Adrenal gland (tissue), 12 donors: ENCODE data around the gene SUPT4H1. TPM values are rescaled to one million over a fixed set of nuclear protein-coding genes. Genes with fewer than 3 reads are reported as not detected.

Experiments
- DNase-seq, 7 donors: peaks; one replicate each; pipeline ENCODE4 v3.0.0-alpha.2; 2019 to 2020
- H3K27ac ChIP-seq, 5 donors: fragments of 200-600 bp; sonication (generic) in 4 of 5; 1 replicate in 3 of 5; 2 replicates in 2 of 5; pipeline versions ENCODE4 v1.5.1 to v1.8.0; 2016 to 2020; ENCODE audit warnings: mild to moderate bottlenecking in 1 of 5
- H3K27me3 ChIP-seq: fragments of 200-600 bp; 2 replicates; pipeline ENCODE4 v1.8.0; 2021
- H3K36me3 ChIP-seq, 2 donors: fragments of 200-600 bp; replicated peaks in 1 of 2; 1 replicate in 1 of 2; 2 replicates in 1 of 2; pipeline versions ENCODE4 v1.5.1 to v1.8.0; 2018 to 2022
- H3K4me1 ChIP-seq, 2 donors: fragments of 200-600 bp; replicated peaks in 1 of 2; 1 replicate in 1 of 2; 2 replicates in 1 of 2; pipeline versions ENCODE4 v1.5.1 to v1.8.0; 2018 to 2021
- H3K4me3 ChIP-seq, 4 donors: fragments of 200-600 bp; sonication (generic) in 3 of 4; one replicate each; pipeline ENCODE4 v1.5.1; 2016 to 2018
- H3K9me3 ChIP-seq, 3 donors: fragments of 200-600 bp; sonication (generic) in 1 of 3; replicated peaks in 1 of 3; 1 replicate in 2 of 3; 2 replicates in 1 of 3; pipeline versions ENCODE4 v1.5.1 to v1.8.0; 2016 to 2021
- CTCF ChIP-seq, 6 experiments: fragments of 450-650 bp in 4 of 6; fragments of 200-600 bp in 2 of 6; sonication (generic) in 1 of 6; IDR thresholded peaks; 1 replicate in 5 of 6; 2 replicates in 1 of 6; pipeline versions ENCODE4 v1.5.1 to v1.8.0; 2016 to 2021; ENCODE audit warnings: antibody characterized with exemption in 6 of 6, mild to moderate bottlenecking in 2 of 6, moderate library complexity in 1 of 6
- POLR2A ChIP-seq, 2 donors: fragments of 450-650 bp; IDR thresholded peaks; one replicate each; pipeline ENCODE4 v1.6.1; 2017; ENCODE audit warnings: antibody characterized with exemption in 2 of 2, mild to moderate bottlenecking in 2 of 2, moderate library complexity in 1 of 2
- WGBS, 4 donors: extraction: QIAGEN DNeasy Blood & Tissue Kit in 2 of 4; methylation state at CpG; one replicate each; pipeline versions ENCODE4 v1.1.5 to v1.1.7; 2013 to 2017; 5-methylcytosine and 5-hydroxymethylcytosine counted together
- intact Hi-C, 2 donors: fragments of 100-400 bp; cut with DNase I; formaldehyde crosslinking; loops; one replicate each; pipeline versions ENCODE4 v1.14.1 to v1.15.0; 2022 to 2023
- polyA plus RNA-seq, 3 donors: library from polyadenylated mRNA; stranded (reverse); fragments of 200-250 nt in 2 of 3; fragments of 350-450 nt in 1 of 3; fragmentation: Illumina TruSeq in 1 of 3; extraction: RNeasy Lipid Tissue Mini Kit (QIAGEN cat#74804) in 1 of 3; gene quantifications; one replicate each; pipeline ENCODE4 v1.2.3, GENCODE V29; 2013 to 2014
- total RNA-seq, 9 donors: library from RNA; depleted of rRNA in 4 of 9; stranded (reverse); fragments of >200 nt in 4 of 9; fragments of 120-200 nt in 1 of 9; fragmentation: NEBNext Ultra II Directional in 1 of 9; extraction: Animal tissue kit (Norgen Biotek cat#: 25700) in 1 of 9; gene quantifications; one replicate each; pipeline versions ENCODE4 v1.1.0 to v1.2.4, GENCODE V29; 2013 to 2023
- donor health status: healthy with polysubstance abuse.
- donor health status: Bipolar disorder and iron deficiency.
- donor health status: DM: yes; HTN: yes; CAD: no.
- donor health status: DM: no; HTN: no; CAD: no.
- donor health status: DM: no; HTN: no; CAD: no.
- donor health status: DM: yes; HTN: yes; CAD: no.

The SUPT4H1 gene
- total and polyA plus RNA-seq, 12 donors: 58.6 to 178 (median 90.3) TPM

GRCh38 chr17:58322581-58323185 lies 29.3 kb downstream of the SUPT4H1 start:
- Histone ChIP-seq H3K27ac (no peak overlapping the region), H3K27me3 (no peaks in the 10 kb centered on the region), H3K9me3 (no peaks in the 10 kb centered on the region), H3K4me3 (no peak overlapping the region), H3K36me3 (no peaks in the 10 kb centered on the region), H3K4me1 (peaks cover 7 to 11% of the 10 kb centered on the region in 2 donors)
- no peak for TF ChIP-seq POLR2A (IDR thresholded peaks at IDR 0.05)
- intact Hi-C loops: loop anchor here (5.0 to 10.0 kb wide), 2 partner anchors 35 to 102 kb away; no protein-coding TSS in a partner anchor
- WGBS, 4 donors: 92 to 98% (median 95%) methylated on average over 8 to 9 of the region's 9 CpGs
- DNase-seq: no peak

- H3K9me3 ChIP-seq: no peaks in the 10 kb centered on the region
- H3K27ac ChIP-seq: no peak overlapping the region
- intact Hi-C loops: loop anchor here (5.0 to 10.0 kb wide), 2 partner anchors 35 to 103 kb away; no protein-coding TSS in a partner anchor
- H3K4me3 ChIP-seq: no peak overlapping the region
- no peak for DNase-seq
- TF ChIP-seq POLR2A (IDR thresholded peaks at IDR 0.05): no peak
- TF ChIP-seq CTCF (IDR thresholded peaks at IDR 0.05): no peak
- H3K27me3 ChIP-seq: no peaks in the 10 kb centered on the region
- 82 to 89% (median 85%) methylated on average over 15 to 18 of the region's 18 CpGs for WGBS, 4 donors
- no peaks in the 10 kb centered on the region for H3K36me3 ChIP-seq
- peaks cover 7 to 11% of the 10 kb centered on the region in 2 donors for H3K4me1 ChIP-seq
Observed at GRCh38 chr17:58321571-58322525, 30.2 kb downstream of the SUPT4H1 start.

- no peak for DNase-seq
- no peak for TF ChIP-seq POLR2A (IDR thresholded peaks at IDR 0.05)
- no peak for TF ChIP-seq CTCF (IDR thresholded peaks at IDR 0.05)
- H3K9me3 ChIP-seq: no peaks in the 10 kb centered on the region
- peaks cover 7 to 11% of the 10 kb centered on the region in 2 donors for H3K4me1 ChIP-seq
- intact Hi-C loops: loop anchor here (5.0 to 10.0 kb wide), 2 partner anchors 37 to 104 kb away; no protein-coding TSS in a partner anchor
- WGBS, 4 donors: 92 to 95% (median 95%) methylated on average over 9 of the region's 9 CpGs
- H3K4me3 ChIP-seq: no peak overlapping the region
- H3K27me3 ChIP-seq: no peaks in the 10 kb centered on the region
- no peak overlapping the region for H3K27ac ChIP-seq
- H3K36me3 ChIP-seq: no peaks in the 10 kb centered on the region
Observed at GRCh38 chr17:58320570-58321323, 31.3 kb downstream of the SUPT4H1 start.

- TF ChIP-seq POLR2A (IDR thresholded peaks at IDR 0.05): no peak
- no peak for TF ChIP-seq CTCF (IDR thresholded peaks at IDR 0.05)
- Histone ChIP-seq H3K4me1 (peaks cover 4 to 9% of the 10 kb centered on the region in 2 donors), H3K27ac (no peak overlapping the region), H3K4me3 (no peak overlapping the region), H3K27me3 (no peaks in the 10 kb centered on the region), H3K36me3 (no peaks in the 10 kb centered on the region), H3K9me3 (no peaks in the 10 kb centered on the region)
- 88 to 95% (median 93%) methylated on average over 4 to 7 of the region's 7 CpGs for WGBS, 4 donors
- intact Hi-C loops: loop anchor here (5.0 to 10.0 kb wide), 2 partner anchors 37 to 105 kb away; no protein-coding TSS in a partner anchor
- DNase-seq: peak in 2 of 7 donors; percentile 2 to 8
Observed at GRCh38 chr17:58320163-58320558, 31.8 kb downstream of the SUPT4H1 start.
